AG04449 (cell line): Measurements from ENCODE around the gene PITHD1.

ENCODE experiments used
- CTCF ChIA-PET: fragments of 350-600 bp; formaldehyde crosslinking; extraction: SDS; loops from one replicate; lab custom pipeline; 2021; ENCODE audit warnings: antibody characterized with exemption; lab: Yijun Ruan, JAX
- POLR2A ChIA-PET: fragments of 400-600, 350-600 bp; formaldehyde crosslinking; extraction: SDS; loops from one replicate; lab custom pipeline; 2020; ENCODE audit warnings: antibody characterized with exemption, inconsistent platforms; lab: Yijun Ruan, JAX
- DNase-seq: peaks from one replicate; pipeline ENCODE4 v3.0.0-alpha.2; 2010; ENCODE audit warnings: low read depth, low spot score
- H3K4me3 ChIP-seq: 2 replicates; pipeline ENCODE4 v1.5.1; 2011; ENCODE audit warnings: low read depth, mild to moderate bottlenecking, control low read depth, low read length
- CTCF ChIP-seq: IDR thresholded peaks from one replicate; pipeline ENCODE4 v1.5.1; 2011; ENCODE audit warnings: mild to moderate bottlenecking, moderate library complexity, low read length, control low read depth, inconsistent platforms; ENCODE audit not compliant: insufficient read depth; ENCODE audit errors: missing control alignments

The PITHD1 gene

GRCh38 chr1:23768733-23769132 is 9.5 kb upstream of the PITHD1 start:
- no peak for DNase-seq
- POLR2A ChIA-PET, result no interaction called here
- TF ChIP-seq CTCF, result no peak
- no peak overlapping the region for H3K4me3 ChIP-seq
- CTCF ChIA-PET, result interaction anchor here (1.2 to 3.8 kb wide), 2 partner anchors 15 to 148 kb away, joined by 4 to 53 read pairs; no protein-coding TSS in a partner anchor

GRCh38 chr1:23772049-23772853 is 6.0 kb upstream of the PITHD1 start:
- DNase-seq, result no peak
- H3K4me3 ChIP-seq, result no peak overlapping the region
- TF ChIP-seq CTCF, result peak; percentile 98
- ChIA-PET POLR2A (interaction anchor here (1.5 kb wide), 1 partner anchor 18 kb away, joined by 3 read pairs; no protein-coding TSS in a partner anchor), CTCF (interaction anchor here (0.6 to 3.8 kb wide), 39 partner anchors 9 to 342 kb away, joined by 3 to 53 read pairs (median 4); partner anchors contain the start of genes CNR2, FUCA1, LYPLA2 and MYOM3)

- TF ChIP-seq CTCF, result no peak
- no peak overlapping the region for H3K4me3 ChIP-seq
- ChIA-PET CTCF (interaction anchor here (2.0 to 5.7 kb wide), 3 partner anchors 12 to 144 kb away, joined by 5 to 33 read pairs (median 7); no protein-coding TSS in a partner anchor), POLR2A (no interaction called here)
- no peak for DNase-seq
Measured at GRCh38 chr1:23772854-23773242, 5.4 kb upstream of the PITHD1 start.

GRCh38 chr1:23774174-23774880 is 3.9 kb upstream of the PITHD1 start:
- ChIA-PET POLR2A (no interaction called here), CTCF (interaction anchor here (0.8 to 5.7 kb wide), 11 partner anchors 9 to 142 kb away, joined by 3 to 33 read pairs (median 4); partner anchors contain the start of gene FUCA1)
- no peak for TF ChIP-seq CTCF
- H3K4me3 ChIP-seq, result no peak overlapping the region
- no peak for DNase-seq

- TF ChIP-seq CTCF, result no peak
- CTCF ChIA-PET, result interaction anchor here (1.2 to 5.7 kb wide), 8 partner anchors 10 to 140 kb away, joined by 3 to 33 read pairs (median 6); partner anchors contain the start of gene FUCA1
- POLR2A ChIA-PET, result no interaction called here
- DNase-seq, result no peak
- H3K4me3 ChIP-seq, result no peak overlapping the region
Measured at GRCh38 chr1:23776217-23776616, 2.0 kb upstream of the PITHD1 start.
